ENCODE results near the gene FETUB. TPM values are rescaled to one million over a fixed set of nuclear protein-coding genes. Genes with fewer than 3 reads are reported as not detected.

FETUB gene
- total RNA-seq, 2 experiments from 2014 or later: not detected

DNA sequence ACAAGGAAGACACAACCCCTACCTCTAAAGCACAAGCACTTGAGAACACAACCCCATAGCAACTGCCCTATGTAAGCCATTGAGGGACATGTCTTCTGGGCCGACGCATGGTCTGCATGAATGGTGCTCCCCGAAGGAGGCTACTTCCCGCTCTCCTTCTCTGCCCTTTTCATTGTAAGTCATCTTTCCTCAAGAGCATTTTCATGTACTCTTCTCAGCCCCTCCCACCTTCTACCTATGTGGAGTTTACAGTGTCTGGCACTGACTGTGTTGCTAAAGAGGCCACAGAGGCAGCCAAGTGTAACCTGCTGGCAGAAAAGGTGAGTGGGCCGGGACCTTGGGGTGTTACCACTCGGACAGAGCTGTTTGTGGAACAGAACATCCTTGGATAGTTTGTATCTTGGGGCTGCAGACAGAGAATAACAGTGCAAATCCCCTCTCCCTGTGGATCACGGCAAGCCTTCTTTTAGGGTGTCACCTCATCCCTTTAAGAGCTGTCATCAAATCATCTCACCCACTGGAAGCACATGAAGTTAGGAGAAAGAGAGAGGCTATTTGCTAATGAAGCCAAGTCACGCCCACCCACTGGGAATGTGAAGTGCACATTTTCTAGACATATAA, 21.8 kb upstream of the FETUB start:
- no peak overlapping the region for H3K4me3 Mint-ChIP-seq
- H3K36me3 Mint-ChIP-seq: no peaks in the 10 kb centered on the region
- peaks cover 18% of the 10 kb centered on the region for H3K4me1 Mint-ChIP-seq
- H3K9me3 Mint-ChIP-seq: no peaks in the 10 kb centered on the region
- no peak overlapping the region for H3K27ac Mint-ChIP-seq
- peaks cover 22% of the 10 kb centered on the region for H3K27me3 Mint-ChIP-seq
- DNase-seq: no peak
- POLR2A ChIA-PET: interaction anchor here (6.3 kb wide), 1 partner anchor 165 kb away, joined by 36 read pairs; the partner anchor contains the start of gene EIF4A2
- no peak for ATAC-seq (ENCODE audit: low read depth)

DNA sequence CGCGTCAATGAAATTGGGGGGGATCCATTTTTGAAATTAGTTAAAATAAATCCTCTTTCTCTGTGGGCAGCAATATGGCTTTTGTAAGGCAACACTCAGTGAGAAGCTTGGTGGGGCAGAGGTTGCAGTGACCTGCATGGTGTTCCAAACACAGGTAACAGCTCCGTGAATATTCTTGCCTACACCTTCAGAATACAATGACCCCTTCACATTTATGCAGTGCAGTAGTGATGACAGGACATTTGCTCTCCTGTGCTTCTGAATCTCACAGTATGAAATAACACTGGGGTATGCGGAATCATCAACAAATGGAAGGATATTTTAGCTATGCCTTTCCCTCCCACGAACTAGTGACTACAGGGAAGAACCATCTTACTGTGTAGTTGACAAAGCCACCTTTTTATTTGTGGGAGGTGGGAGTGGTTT, 20.4 kb upstream of the FETUB start:
- H3K27ac Mint-ChIP-seq: no peak overlapping the region
- H3K27me3 Mint-ChIP-seq: peaks cover 18% of the 10 kb centered on the region

DNA sequence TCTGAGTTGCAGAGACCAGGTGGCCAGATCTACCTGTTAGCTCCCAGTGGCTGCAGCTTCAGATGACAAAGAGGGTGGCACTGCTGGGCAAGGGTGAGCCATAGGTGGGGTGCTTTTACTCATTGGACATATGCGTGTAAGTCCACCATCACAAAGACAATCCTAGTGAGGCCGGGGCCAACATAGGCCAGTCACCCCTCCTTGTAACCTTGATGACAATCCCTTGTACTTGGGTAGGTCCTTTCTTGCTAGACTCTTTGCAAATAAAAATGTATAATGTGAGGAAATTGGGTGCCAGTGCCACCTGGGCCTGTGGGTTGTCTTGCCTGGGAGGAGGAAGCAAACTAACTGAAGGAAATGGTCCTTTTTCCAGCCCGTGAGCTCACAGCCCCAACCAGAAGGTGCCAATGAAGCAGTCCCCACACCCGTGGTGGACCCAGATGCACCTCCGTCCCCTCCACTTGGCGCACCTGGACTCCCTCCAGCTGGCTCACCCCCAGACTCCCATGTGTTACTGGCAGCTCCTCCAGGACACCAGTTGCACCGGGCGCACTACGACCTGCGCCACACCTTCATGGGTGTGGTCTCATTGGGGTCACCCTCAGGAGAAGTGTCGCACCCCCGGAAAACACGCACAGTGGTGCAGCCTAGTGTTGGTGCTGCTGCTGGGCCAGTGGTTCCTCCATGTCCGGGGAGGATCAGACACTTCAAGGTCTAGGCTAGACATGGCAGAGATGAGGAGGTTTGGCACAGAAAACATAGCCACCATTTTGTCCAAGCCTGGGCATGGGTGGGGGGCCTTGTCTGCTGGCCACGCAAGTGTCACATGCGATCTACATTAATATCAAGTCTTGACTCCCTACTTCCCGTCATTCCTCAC, 19.7 kb upstream of the FETUB start:
- H3K9me3 Mint-ChIP-seq: no peaks in the 10 kb centered on the region
- no peak overlapping the region for H3K27ac Mint-ChIP-seq
- no peak overlapping the region for H3K4me3 Mint-ChIP-seq
- DNase-seq (no peak), ATAC-seq (ENCODE audit: low read depth) (no peak)
- POLR2A ChIA-PET: no interaction called here
- H3K4me1 Mint-ChIP-seq: peaks cover 11% of the 10 kb centered on the region
- peaks cover 16% of the 10 kb centered on the region for H3K27me3 Mint-ChIP-seq
- H3K36me3 Mint-ChIP-seq: no peaks in the 10 kb centered on the region

More for the DNA sequence above, 20.4 kb upstream of the FETUB start:
- DNase-seq (no peak), ATAC-seq (ENCODE audit: low read depth) (no peak)
- no peaks in the 10 kb centered on the region for H3K9me3 Mint-ChIP-seq
- H3K4me3 Mint-ChIP-seq: no peak overlapping the region
- peaks cover 13% of the 10 kb centered on the region for H3K4me1 Mint-ChIP-seq
- no peaks in the 10 kb centered on the region for H3K36me3 Mint-ChIP-seq
- POLR2A ChIA-PET: no interaction called here

DNA sequence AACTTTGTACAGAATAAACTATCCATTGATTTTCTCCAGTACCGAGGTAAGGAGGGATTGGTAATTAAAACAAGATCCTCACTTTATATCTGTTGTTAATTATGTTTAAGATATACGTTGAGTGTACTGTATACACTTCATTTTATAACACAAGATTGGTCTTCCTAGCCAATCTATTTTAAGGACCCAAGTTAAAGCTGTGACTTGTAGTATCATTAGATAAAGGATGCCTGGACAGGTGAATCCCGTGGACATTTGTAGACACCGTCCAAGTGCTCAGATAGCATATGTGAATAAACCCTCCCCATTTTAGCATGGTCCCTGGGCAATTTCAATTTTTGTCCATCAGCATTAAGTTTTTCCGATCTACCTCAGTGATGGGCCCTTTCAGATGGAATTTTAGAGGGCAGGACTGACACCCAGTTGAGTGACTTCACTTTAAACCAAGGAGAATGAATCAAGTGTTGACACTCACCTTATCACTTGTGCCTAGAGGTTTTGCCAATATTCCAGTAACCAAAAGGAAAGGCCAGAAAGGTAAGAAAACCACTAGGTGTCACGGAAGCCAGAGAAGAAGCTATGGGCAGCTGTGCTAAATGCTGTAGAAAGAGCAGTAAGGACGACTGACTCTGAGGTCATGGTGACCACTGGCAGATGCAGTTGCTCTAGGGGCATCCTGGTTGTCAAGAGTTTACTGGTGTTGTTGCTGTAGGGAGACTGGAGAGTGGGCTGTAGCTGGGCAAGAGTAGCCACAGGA, 18.1 kb upstream of the FETUB start:
- POLR2A ChIA-PET: no interaction called here
- H3K4me3 Mint-ChIP-seq: no peak overlapping the region
- H3K27me3 Mint-ChIP-seq: peaks cover 15% of the 10 kb centered on the region
- no peak for ATAC-seq (ENCODE audit: low read depth)
- H3K36me3 Mint-ChIP-seq: no peaks in the 10 kb centered on the region
- no peak for DNase-seq
- peaks cover 4% of the 10 kb centered on the region for H3K4me1 Mint-ChIP-seq
- no peaks in the 10 kb centered on the region for H3K9me3 Mint-ChIP-seq
- no peak overlapping the region for H3K27ac Mint-ChIP-seq

DNA sequence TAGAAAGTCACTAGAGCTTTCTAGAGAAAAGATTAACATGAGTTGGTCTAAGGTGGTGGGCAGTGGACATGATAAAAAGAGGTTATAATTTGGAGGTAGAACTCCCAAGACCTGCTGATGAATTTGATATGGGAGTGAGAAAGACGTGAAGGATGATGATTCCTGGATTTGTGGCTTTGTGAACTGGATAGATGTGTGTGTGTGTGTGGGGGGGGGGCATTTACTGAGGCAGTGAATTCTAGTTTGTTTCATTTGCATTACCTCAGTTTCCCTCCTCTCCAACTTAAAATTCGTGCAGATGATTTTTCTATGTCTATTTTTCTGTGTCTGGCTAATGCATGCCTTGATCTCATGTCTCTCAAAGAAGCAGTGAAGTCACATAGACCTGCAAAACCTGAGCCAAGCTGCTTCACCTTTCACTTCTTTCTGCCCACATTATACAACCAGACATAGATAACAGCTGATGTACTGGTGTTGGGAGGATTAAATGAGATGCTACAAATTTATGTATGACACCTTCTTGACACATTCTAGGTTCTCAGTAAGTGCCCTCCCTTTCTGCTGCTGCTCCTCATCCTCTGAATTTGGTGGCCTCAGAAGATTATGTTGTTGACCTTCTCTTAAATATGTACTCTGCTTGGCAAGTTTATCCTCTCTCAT, 17.4 kb upstream of the FETUB start:
- ATAC-seq (ENCODE audit: low read depth): no peak
- DNase-seq: no peak
- H3K9me3 Mint-ChIP-seq: no peaks in the 10 kb centered on the region
- no peaks in the 10 kb centered on the region for H3K4me1 Mint-ChIP-seq
- POLR2A ChIA-PET: no interaction called here
- peaks cover 13% of the 10 kb centered on the region for H3K27me3 Mint-ChIP-seq
- no peak overlapping the region for H3K4me3 Mint-ChIP-seq
- H3K36me3 Mint-ChIP-seq: no peaks in the 10 kb centered on the region
- H3K27ac Mint-ChIP-seq: no peak overlapping the region

DNA sequence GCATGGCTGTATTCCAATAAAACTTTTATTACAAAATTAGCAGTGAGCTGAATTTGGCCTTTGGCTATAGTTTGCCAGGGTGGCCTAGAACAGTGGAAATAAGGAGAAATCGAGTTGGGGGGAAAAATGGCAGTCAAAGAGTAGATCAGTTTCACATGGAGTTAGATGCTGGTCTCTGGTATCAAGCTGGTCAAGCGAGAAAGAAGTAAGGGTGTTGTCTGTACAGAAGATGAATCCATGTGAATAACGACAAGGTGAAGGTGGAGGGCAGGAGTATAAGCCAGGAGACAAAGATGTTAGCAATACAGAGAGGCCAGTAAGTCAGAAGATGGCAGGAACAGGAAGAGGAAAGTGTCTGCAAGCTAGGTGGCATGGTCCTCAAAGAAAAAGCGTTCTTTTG, 15.6 kb upstream of the FETUB start:
- DNase-seq (no peak), ATAC-seq (ENCODE audit: low read depth) (no peak)
- H3K4me3 Mint-ChIP-seq: no peak overlapping the region
- peaks cover 9% of the 10 kb centered on the region for H3K27me3 Mint-ChIP-seq
- POLR2A ChIA-PET: no interaction called here
- no peaks in the 10 kb centered on the region for H3K9me3 Mint-ChIP-seq
- H3K27ac Mint-ChIP-seq: no peak overlapping the region
- no peaks in the 10 kb centered on the region for H3K4me1 Mint-ChIP-seq
- no peaks in the 10 kb centered on the region for H3K36me3 Mint-ChIP-seq

DNA sequence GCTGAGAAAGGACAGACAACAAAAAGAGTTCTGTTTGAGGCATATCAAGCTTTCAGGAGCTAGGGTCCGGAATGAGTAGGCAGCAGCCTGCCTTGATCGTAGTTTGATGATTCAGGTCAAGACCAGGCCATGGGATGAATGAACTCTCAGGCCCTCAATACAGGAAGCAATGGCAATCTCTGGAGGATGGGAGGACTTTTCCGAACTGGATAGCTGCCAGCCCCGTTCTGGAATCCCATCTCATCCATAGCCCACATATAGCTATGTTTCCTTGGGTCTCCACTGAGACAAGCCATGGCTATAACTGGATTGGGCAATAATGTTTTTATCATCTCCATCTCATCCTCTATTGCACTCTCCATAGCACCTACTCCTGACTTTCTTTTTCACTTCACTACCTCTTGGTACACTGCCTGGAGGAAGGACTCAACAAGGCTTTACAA, 14.6 kb upstream of the FETUB start:
- Mint-ChIP-seq H3K4me3 (no peak overlapping the region), H3K9me3 (no peaks in the 10 kb centered on the region), H3K4me1 (no peaks in the 10 kb centered on the region), H3K27ac (no peak overlapping the region), H3K27me3 (peaks cover 15% of the 10 kb centered on the region), H3K36me3 (no peaks in the 10 kb centered on the region)
- POLR2A ChIA-PET: no interaction called here
- DNase-seq (no peak), ATAC-seq (ENCODE audit: low read depth) (no peak)

DNA sequence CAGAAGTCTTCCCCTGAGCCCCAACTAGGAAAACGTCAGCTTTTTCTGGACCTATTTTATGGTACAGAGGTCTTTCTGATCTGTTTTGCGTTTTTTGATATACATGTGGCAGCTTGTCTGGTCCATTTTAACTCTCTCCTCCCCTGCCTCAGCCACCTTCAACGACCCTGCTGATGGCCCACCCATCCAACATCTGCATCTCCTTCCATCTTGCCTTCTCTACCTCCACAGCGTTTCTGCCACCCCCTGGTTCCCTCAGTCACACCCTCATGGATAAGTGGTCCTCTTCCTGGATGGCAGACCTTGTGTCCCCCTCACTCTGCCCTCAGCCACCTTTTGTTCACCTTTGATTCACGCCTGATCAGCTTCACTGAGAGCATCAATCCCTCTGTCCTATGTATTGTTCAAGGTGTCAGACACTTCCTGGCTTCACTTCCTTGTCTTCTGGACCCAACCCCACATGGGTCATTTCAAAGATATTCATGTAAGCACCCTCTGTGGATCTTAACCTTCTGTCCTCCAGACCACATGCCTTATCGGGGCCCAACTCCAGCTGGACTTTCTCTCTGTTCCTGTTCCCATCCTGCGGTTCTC, 13.8 kb upstream of the FETUB start:
- H3K9me3 Mint-ChIP-seq: no peaks in the 10 kb centered on the region

DNA sequence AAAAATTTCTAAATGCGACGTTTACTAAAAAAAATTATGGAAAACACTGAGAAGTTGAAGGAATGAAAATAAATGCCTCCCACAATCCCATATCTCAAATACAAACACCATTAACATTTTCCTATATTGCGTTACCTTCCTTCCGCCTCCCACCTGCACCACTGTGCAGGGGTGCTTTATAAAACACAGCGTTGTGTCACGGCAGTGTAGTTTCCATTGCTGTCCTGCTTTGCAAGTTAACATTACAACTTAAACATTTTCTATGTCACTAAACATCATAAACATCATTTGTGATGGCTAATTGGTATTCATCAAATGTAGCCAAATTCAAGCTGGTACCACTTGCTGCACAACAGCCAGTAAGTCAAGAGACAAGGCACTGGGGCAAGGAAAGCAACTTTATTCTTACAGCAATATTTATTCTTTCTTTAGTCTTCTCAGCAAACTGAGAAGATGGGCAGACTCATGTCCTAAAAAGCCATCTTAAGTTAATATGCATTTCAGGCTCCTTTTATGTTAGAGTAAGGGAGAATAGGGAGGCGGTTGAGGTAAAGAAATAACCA, 12.3 kb upstream of the FETUB start:
- H3K4me1 Mint-ChIP-seq: no peaks in the 10 kb centered on the region
- peaks cover 19% of the 10 kb centered on the region for H3K27me3 Mint-ChIP-seq
- no peak overlapping the region for H3K27ac Mint-ChIP-seq
- no peaks in the 10 kb centered on the region for H3K9me3 Mint-ChIP-seq
- POLR2A ChIA-PET: no interaction called here
- no peaks in the 10 kb centered on the region for H3K36me3 Mint-ChIP-seq
- H3K4me3 Mint-ChIP-seq: no peak overlapping the region
- no peak for ATAC-seq (ENCODE audit: low read depth)
- DNase-seq: no peak

More for the DNA sequence above, 13.8 kb upstream of the FETUB start:
- DNase-seq (no peak), ATAC-seq (ENCODE audit: low read depth) (no peak)
- POLR2A ChIA-PET: no interaction called here
- Mint-ChIP-seq H3K4me3 (no peak overlapping the region), H3K36me3 (no peaks in the 10 kb centered on the region), H3K27me3 (peaks cover 19% of the 10 kb centered on the region), H3K27ac (no peak overlapping the region), H3K4me1 (no peaks in the 10 kb centered on the region)

DNA sequence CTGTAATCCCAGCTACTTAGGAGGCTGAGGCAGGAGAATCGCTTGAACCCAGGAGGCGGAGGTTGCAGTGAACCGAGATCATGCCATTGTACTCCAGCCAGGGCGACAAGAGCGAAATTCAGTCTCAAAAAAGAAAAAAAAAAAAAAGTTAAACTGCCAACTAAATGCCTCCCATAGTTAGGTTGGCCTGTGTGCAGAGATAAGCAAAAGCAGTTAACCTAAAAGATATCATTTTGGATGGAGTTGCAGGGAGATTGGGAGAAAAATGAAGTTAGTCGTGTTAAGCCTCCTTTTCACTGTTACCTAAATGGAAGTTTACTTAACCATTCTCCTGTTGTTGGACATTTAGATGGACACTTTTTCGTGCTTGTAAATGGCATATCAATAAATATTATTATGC, 11.4 kb upstream of the FETUB start:
- DNase-seq (no peak), ATAC-seq (ENCODE audit: low read depth) (no peak)
- no peak overlapping the region for H3K4me3 Mint-ChIP-seq
- H3K27me3 Mint-ChIP-seq: peaks cover 16% of the 10 kb centered on the region
- no peak overlapping the region for H3K27ac Mint-ChIP-seq
- H3K9me3 Mint-ChIP-seq: no peaks in the 10 kb centered on the region
- POLR2A ChIA-PET: no interaction called here
- no peaks in the 10 kb centered on the region for H3K36me3 Mint-ChIP-seq
- no peaks in the 10 kb centered on the region for H3K4me1 Mint-ChIP-seq

DNA sequence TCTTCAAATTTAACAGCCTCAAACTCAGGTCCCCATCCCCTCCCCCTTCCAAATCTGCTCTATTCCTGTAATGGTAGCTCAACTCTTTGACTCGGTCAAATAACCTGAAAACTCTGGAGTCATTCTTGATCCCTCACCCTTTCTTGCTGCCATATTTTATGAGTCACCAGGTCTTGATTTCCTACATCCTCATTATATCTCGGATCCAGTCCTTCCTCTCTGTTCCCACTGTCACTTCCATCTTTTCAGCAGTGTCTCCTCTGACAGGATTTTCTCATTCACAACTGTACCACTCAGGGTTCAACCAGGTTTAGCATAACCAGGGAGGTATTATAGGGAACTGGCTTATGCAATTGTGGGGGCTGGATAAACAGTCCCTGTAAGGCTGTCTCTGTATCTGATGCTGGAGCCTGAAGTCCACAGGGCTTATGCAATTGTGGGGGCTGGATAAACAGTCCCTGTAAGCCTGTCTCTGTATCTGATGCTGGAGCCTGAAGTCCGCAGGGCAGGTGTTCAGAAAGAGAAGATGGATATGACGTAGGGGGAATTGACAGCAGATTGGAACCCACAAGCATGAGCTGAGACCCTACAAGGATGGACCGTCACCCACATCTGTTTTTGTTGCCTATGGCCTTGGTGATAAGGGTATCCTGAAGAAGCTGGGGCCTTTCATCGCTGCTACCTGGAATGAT, 9.1 kb upstream of the FETUB start:
- DNase-seq (no peak), ATAC-seq (ENCODE audit: low read depth) (no peak)
- Mint-ChIP-seq H3K9me3 (no peaks in the 10 kb centered on the region), H3K27me3 (peaks cover 16% of the 10 kb centered on the region), H3K27ac (no peak overlapping the region), H3K4me3 (no peak overlapping the region), H3K36me3 (no peaks in the 10 kb centered on the region), H3K4me1 (no peaks in the 10 kb centered on the region)
- POLR2A ChIA-PET: no interaction called here

DNA sequence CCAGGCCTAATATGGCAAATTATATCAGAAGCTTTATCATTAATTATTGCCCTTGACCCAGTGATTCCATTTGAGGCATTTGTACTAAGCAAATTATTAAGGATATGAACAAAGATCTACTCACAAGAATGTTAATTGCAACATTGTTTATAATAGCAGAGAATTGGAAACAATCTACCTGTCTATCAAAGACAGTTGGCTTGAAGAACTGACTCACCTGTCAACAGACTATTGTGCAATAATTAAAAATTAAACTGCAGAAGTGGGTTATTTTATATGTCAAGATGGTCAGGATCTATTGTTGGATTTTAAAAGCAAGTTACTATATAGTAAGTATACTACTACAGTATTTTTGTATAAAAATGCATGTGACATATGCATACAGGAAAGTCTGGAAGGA, 6.7 kb upstream of the FETUB start:
- H3K4me1 Mint-ChIP-seq: no peaks in the 10 kb centered on the region
- no peak overlapping the region for H3K27ac Mint-ChIP-seq
- no peak for ATAC-seq (ENCODE audit: low read depth)
- H3K36me3 Mint-ChIP-seq: no peaks in the 10 kb centered on the region
- H3K27me3 Mint-ChIP-seq: peaks cover 10% of the 10 kb centered on the region
- no peak overlapping the region for H3K4me3 Mint-ChIP-seq
- no peaks in the 10 kb centered on the region for H3K9me3 Mint-ChIP-seq
- POLR2A ChIA-PET: no interaction called here
- no peak for DNase-seq
